Adrenal gland (tissue), 12 donors: ENCODE measurements around the gene PAX6. TPM values are rescaled to one million over a fixed set of nuclear protein-coding genes. Genes with fewer than 3 reads are reported as not detected.

Source experiments
- DNase-seq, 7 donors: peaks; one replicate each; pipeline ENCODE4 v3.0.0-alpha.2; 2019 to 2020
- H3K27ac ChIP-seq, 5 donors: fragments of 200-600 bp; sonication (generic) in 4 of 5; 1 replicate in 3 of 5; 2 replicates in 2 of 5; pipeline versions ENCODE4 v1.5.1 to v1.8.0; 2016 to 2020; ENCODE audit warnings: mild to moderate bottlenecking in 1 of 5
- H3K27me3 ChIP-seq: fragments of 200-600 bp; 2 replicates; pipeline ENCODE4 v1.8.0; 2021
- H3K36me3 ChIP-seq, 2 donors: fragments of 200-600 bp; replicated peaks in 1 of 2; 1 replicate in 1 of 2; 2 replicates in 1 of 2; pipeline versions ENCODE4 v1.5.1 to v1.8.0; 2018 to 2022
- H3K4me1 ChIP-seq, 2 donors: fragments of 200-600 bp; replicated peaks in 1 of 2; 1 replicate in 1 of 2; 2 replicates in 1 of 2; pipeline versions ENCODE4 v1.5.1 to v1.8.0; 2018 to 2021
- H3K4me3 ChIP-seq, 4 donors: fragments of 200-600 bp; sonication (generic) in 3 of 4; one replicate each; pipeline ENCODE4 v1.5.1; 2016 to 2018
- H3K9me3 ChIP-seq, 3 donors: fragments of 200-600 bp; sonication (generic) in 1 of 3; replicated peaks in 1 of 3; 1 replicate in 2 of 3; 2 replicates in 1 of 3; pipeline versions ENCODE4 v1.5.1 to v1.8.0; 2016 to 2021
- CTCF ChIP-seq, 6 experiments: fragments of 450-650 bp in 4 of 6; fragments of 200-600 bp in 2 of 6; sonication (generic) in 1 of 6; IDR thresholded peaks; 1 replicate in 5 of 6; 2 replicates in 1 of 6; pipeline versions ENCODE4 v1.5.1 to v1.8.0; 2016 to 2021; ENCODE audit warnings: antibody characterized with exemption in 6 of 6, mild to moderate bottlenecking in 2 of 6, moderate library complexity in 1 of 6
- POLR2A ChIP-seq, 2 donors: fragments of 450-650 bp; IDR thresholded peaks; one replicate each; pipeline ENCODE4 v1.6.1; 2017; ENCODE audit warnings: antibody characterized with exemption in 2 of 2, mild to moderate bottlenecking in 2 of 2, moderate library complexity in 1 of 2
- WGBS, 4 donors: extraction: QIAGEN DNeasy Blood & Tissue Kit in 2 of 4; methylation state at CpG; one replicate each; pipeline versions ENCODE4 v1.1.5 to v1.1.7; 2013 to 2017; 5-methylcytosine and 5-hydroxymethylcytosine counted together
- intact Hi-C, 2 donors: fragments of 100-400 bp; cut with DNase I; formaldehyde crosslinking; loops; one replicate each; pipeline versions ENCODE4 v1.14.1 to v1.15.0; 2022 to 2023
- polyA plus RNA-seq, 3 donors: library from polyadenylated mRNA; stranded (reverse); fragments of 200-250 nt in 2 of 3; fragments of 350-450 nt in 1 of 3; fragmentation: Illumina TruSeq in 1 of 3; extraction: RNeasy Lipid Tissue Mini Kit (QIAGEN cat#74804) in 1 of 3; gene quantifications; one replicate each; pipeline ENCODE4 v1.2.3, GENCODE V29; 2013 to 2014
- total RNA-seq, 9 donors: library from RNA; depleted of rRNA in 4 of 9; stranded (reverse); fragments of >200 nt in 4 of 9; fragments of 120-200 nt in 1 of 9; fragmentation: NEBNext Ultra II Directional in 1 of 9; extraction: Animal tissue kit (Norgen Biotek cat#: 25700) in 1 of 9; gene quantifications; one replicate each; pipeline versions ENCODE4 v1.1.0 to v1.2.4, GENCODE V29; 2013 to 2023
- donor health status: healthy with polysubstance abuse.
- donor health status: Bipolar disorder and iron deficiency.
- donor health status: DM: yes; HTN: yes; CAD: no.
- donor health status: DM: no; HTN: no; CAD: no.
- donor health status: DM: no; HTN: no; CAD: no.
- donor health status: DM: yes; HTN: yes; CAD: no.

Gene PAX6
- total and polyA plus RNA-seq, 12 donors: 0.08 to 3.7 (median 0.35) TPM; not detected in 3

GRCh38 chr11:31824879-31825837 is 14.0 kb upstream of the PAX6 start:
- WGBS, 4 donors: 10 to 18% (median 13%) methylated on average over 44 to 52 of the region's 52 CpGs
- H3K9me3 ChIP-seq: no peaks in the 10 kb centered on the region
- no peak overlapping the region for H3K27ac ChIP-seq
- intact Hi-C loops: no loop called here
- peaks cover 98% of the 10 kb centered on the region for H3K27me3 ChIP-seq
- H3K4me1 ChIP-seq: no peaks in the 10 kb centered on the region
- no peak for DNase-seq
- TF ChIP-seq CTCF (IDR thresholded peaks at IDR 0.05) (no peak), POLR2A (IDR thresholded peaks at IDR 0.05) (no peak)
- H3K36me3 ChIP-seq: no peaks in the 10 kb centered on the region
- peak overlapping the region in 1 of 4 donors; percentile 11 for H3K4me3 ChIP-seq

- no peak overlapping the region for H3K4me3 ChIP-seq
- no peak overlapping the region for H3K27ac ChIP-seq
- WGBS, 4 donors: 14 to 17% (median 15%) methylated on average over 16 to 18 of the region's 18 CpGs
- H3K36me3 ChIP-seq: no peaks in the 10 kb centered on the region
- TF ChIP-seq CTCF (IDR thresholded peaks at IDR 0.05) (no peak), POLR2A (IDR thresholded peaks at IDR 0.05) (no peak)
- intact Hi-C loops: no loop called here
- no peak for DNase-seq
- peaks cover 99% of the 10 kb centered on the region for H3K27me3 ChIP-seq
- H3K9me3 ChIP-seq: no peaks in the 10 kb centered on the region
- H3K4me1 ChIP-seq: no peaks in the 10 kb centered on the region
Observed at GRCh38 chr11:31824332-31824878, 13.3 kb upstream of the PAX6 start.

- intact Hi-C loops: no loop called here
- WGBS, 4 donors: 24 to 41% (median 29%) methylated on average over 15 to 24 of the region's 24 CpGs
- no peak overlapping the region for H3K4me3 ChIP-seq
- no peak overlapping the region for H3K27ac ChIP-seq
- no peaks in the 10 kb centered on the region for H3K36me3 ChIP-seq
- peaks cover 99% of the 10 kb centered on the region for H3K27me3 ChIP-seq
- H3K4me1 ChIP-seq: no peaks in the 10 kb centered on the region
- no peaks in the 10 kb centered on the region for H3K9me3 ChIP-seq
- DNase-seq: no peak
- TF ChIP-seq POLR2A (IDR thresholded peaks at IDR 0.05): no peak
- TF ChIP-seq CTCF (IDR thresholded peaks at IDR 0.05): no peak
Observed at GRCh38 chr11:31823644-31824331, 12.7 kb upstream of the PAX6 start.
